Psoas muscle (tissue), 8 donors: ENCODE results near the gene PARP3. TPM values are rescaled to one million over a fixed set of nuclear protein-coding genes. Genes with fewer than 3 reads are reported as not detected.

Experiments
- ATAC-seq, 4 donors: fragments of 200-7000 bp; cut with Tn5 transposase; one replicate each; pipeline ENCODE4 v1.9.1; 2020; ENCODE audit warnings: moderate library complexity in 3 of 4, mild to moderate bottlenecking in 2 of 4
- DNase-seq, 2 donors: peaks; one replicate each; pipeline ENCODE4 v3.0.0-alpha.2; 2020
- H3K27ac ChIP-seq: fragments of 200-600 bp; one replicate; pipeline ENCODE4 v1.8.0; 2022
- H3K27me3 ChIP-seq, 3 donors: fragments of 200-600 bp in 1 of 3; one replicate each; pipeline versions ENCODE4 v1.6.1 to v1.8.0; 2013 to 2022; ENCODE audit warnings: low read length in 2 of 3, mild to moderate bottlenecking in 2 of 3, moderate library complexity in 1 of 3; ENCODE audit not compliant: insufficient read depth in 3 of 3
- H3K36me3 ChIP-seq, 2 donors: fragments of 200-600 bp in 1 of 2; one replicate each; pipeline versions ENCODE4 v1.6.1 to v1.8.0; 2013 to 2022; ENCODE audit warnings: low read depth in 1 of 2, mild to moderate bottlenecking in 1 of 2, moderate library complexity in 1 of 2; ENCODE audit not compliant: insufficient read depth in 1 of 2
- H3K4me1 ChIP-seq: fragments of 200-600 bp; one replicate; pipeline ENCODE4 v1.8.0; 2022
- H3K4me3 ChIP-seq: fragments of 200-600 bp; one replicate; pipeline ENCODE4 v1.8.0; 2022; ENCODE audit warnings: mild to moderate bottlenecking
- H3K9me3 ChIP-seq: fragments of 200-600 bp; one replicate; pipeline ENCODE4 v1.8.0; 2022
- CTCF ChIP-seq: fragments of 200-600 bp; IDR thresholded peaks from one replicate; pipeline ENCODE4 v1.8.0; 2022; ENCODE audit warnings: antibody characterized with exemption
- WGBS, 3 donors: extraction: QIAGEN DNeasy Blood & Tissue Kit; methylation state at CpG; one replicate each; pipeline versions ENCODE4 v1.1.6 to v1.1.7; 2013; 5-methylcytosine and 5-hydroxymethylcytosine counted together
- intact Hi-C, 2 donors: fragments of 100-400 bp; cut with DNase I; formaldehyde crosslinking; loops; one replicate each; pipeline versions ENCODE4 v1.11.0 to v1.14.2; 2022
- polyA plus RNA-seq, 3 donors: library from polyadenylated mRNA; stranded (reverse); fragments of 200-250 nt; gene quantifications; one replicate each; pipeline ENCODE4 v1.2.3, GENCODE V29; 2013
- total RNA-seq, 4 donors: library from RNA; stranded (reverse); fragmentation: NEBNext Ultra II Directional in 2 of 4; extraction: Animal tissue kit (Norgen Biotek cat#: 25700) in 2 of 4; gene quantifications; one replicate each; pipeline versions ENCODE4 v1.2.1 to v1.2.4, GENCODE V29; 2021 to 2023
- donor health status: healthy with polysubstance abuse.
- donor health status: DM: no; HTN: no; CAD: no; lungs with moderate emphysema.
- donor health status: Bipolar disorder and iron deficiency.
- donor health status: healthy.
- donor health status: DM: yes; HTN: yes; CAD: no.
- donor health status: DM: no; HTN: no; CAD: no.
- donor health status: DM: no; HTN: no; CAD: no.
- donor health status: DM: yes; HTN: yes; CAD: no.

Gene PARP3
- total and polyA plus RNA-seq, 7 donors, result 5.2 to 15.8 (median 11.3) TPM

DNA sequence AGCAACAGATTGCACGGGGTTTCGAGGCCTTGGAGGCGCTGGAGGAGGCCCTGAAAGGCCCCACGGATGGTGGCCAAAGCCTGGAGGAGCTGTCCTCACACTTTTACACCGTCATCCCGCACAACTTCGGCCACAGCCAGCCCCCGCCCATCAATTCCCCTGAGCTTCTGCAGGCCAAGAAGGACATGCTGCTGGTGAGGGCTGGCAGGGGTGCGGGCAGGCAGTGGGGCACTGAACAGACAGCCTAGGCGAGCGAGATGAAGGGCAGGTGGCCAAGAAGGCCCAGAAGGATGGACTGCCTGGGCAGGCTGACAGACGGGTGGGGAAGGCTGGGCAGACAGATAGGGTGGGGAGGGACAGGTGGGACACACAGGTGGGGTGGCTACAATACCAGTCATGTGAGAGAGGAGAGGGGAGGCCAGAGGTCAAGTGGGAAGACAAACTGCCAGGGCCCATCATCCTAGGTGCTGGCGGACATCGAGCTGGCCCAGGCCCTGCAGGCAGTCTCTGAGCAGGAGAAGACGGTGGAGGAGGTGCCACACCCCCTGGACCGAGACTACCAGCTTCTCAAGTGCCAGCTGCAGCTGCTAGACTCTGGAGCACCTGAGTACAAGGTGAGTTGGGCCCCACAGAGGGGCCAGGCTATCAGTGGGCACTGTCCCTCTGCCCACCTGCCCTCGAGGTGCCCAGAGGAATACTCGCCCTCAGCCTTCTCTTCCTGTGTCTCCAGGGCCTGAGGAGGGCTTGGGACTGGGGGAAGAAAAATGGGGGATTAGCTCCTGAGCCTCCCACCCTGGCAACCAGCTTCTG lies 3.1 kb downstream of the PARP3 start:
- WGBS, 3 donors, result 81 to 91% (median 89%) methylated on average over 18 of the region's 18 CpGs
- no peaks in the 10 kb centered on the region for H3K27me3 ChIP-seq
- H3K27ac ChIP-seq, result no peak overlapping the region
- DNase-seq (no peak), ATAC-seq (no peak)
- intact Hi-C loops, result no loop called here
- no peaks in the 10 kb centered on the region for H3K9me3 ChIP-seq
- H3K4me3 ChIP-seq, result no peak overlapping the region
- H3K4me1 ChIP-seq, result peaks cover 19% of the 10 kb centered on the region
- no peak for TF ChIP-seq CTCF
- peaks cover 0 to 52% of the 10 kb centered on the region in 2 donors for H3K36me3 ChIP-seq

GRCh38 chr3:51945926-51946705 lies 4.0 kb downstream of the PARP3 start:
- ATAC-seq (no peak), DNase-seq (no peak)
- intact Hi-C loops, result no loop called here
- H3K27ac ChIP-seq, result no peak overlapping the region
- no peaks in the 10 kb centered on the region for H3K9me3 ChIP-seq
- 89 to 92% (median 90%) methylated on average over 14 of the region's 14 CpGs for WGBS, 3 donors
- no peak for TF ChIP-seq CTCF
- H3K4me3 ChIP-seq, result no peak overlapping the region
- no peaks in the 10 kb centered on the region for H3K27me3 ChIP-seq
- peaks cover 0 to 53% of the 10 kb centered on the region in 2 donors for H3K36me3 ChIP-seq
- H3K4me1 ChIP-seq, result peaks cover 11% of the 10 kb centered on the region

DNA sequence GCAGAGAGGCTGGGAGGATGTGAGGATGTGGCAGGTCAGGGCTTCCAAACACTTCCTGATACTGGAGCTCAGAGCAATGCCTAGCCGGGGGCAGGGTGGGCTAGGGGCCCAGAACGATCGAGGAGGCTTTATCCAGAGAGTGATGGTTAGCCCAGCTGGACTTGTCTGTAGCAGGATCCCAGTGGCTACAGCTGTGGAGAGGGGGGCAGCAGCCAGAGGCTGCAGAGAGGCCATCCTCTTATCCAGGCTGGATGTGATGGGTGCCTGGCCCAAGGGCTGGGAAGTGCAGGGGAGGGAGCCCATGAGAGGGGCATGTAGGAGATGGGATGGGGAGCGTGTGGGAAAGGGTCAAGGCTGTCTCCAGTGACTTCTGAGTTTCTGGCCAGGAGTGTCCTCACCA lies 4.6 kb downstream of the PARP3 start:
- no peak overlapping the region for H3K4me3 ChIP-seq
- H3K27me3 ChIP-seq, result no peaks in the 10 kb centered on the region
- DNase-seq (no peak), ATAC-seq (no peak)
- 66 to 78% (median 72%) methylated on average over 3 to 4 of the region's 4 CpGs for WGBS, 3 donors
- no peak overlapping the region for H3K27ac ChIP-seq
- intact Hi-C loops, result no loop called here
- TF ChIP-seq CTCF, result no peak
- no peaks in the 10 kb centered on the region for H3K9me3 ChIP-seq
- H3K4me1 ChIP-seq, result peaks cover 9% of the 10 kb centered on the region
- peaks cover 0 to 56% of the 10 kb centered on the region in 2 donors for H3K36me3 ChIP-seq

DNA sequence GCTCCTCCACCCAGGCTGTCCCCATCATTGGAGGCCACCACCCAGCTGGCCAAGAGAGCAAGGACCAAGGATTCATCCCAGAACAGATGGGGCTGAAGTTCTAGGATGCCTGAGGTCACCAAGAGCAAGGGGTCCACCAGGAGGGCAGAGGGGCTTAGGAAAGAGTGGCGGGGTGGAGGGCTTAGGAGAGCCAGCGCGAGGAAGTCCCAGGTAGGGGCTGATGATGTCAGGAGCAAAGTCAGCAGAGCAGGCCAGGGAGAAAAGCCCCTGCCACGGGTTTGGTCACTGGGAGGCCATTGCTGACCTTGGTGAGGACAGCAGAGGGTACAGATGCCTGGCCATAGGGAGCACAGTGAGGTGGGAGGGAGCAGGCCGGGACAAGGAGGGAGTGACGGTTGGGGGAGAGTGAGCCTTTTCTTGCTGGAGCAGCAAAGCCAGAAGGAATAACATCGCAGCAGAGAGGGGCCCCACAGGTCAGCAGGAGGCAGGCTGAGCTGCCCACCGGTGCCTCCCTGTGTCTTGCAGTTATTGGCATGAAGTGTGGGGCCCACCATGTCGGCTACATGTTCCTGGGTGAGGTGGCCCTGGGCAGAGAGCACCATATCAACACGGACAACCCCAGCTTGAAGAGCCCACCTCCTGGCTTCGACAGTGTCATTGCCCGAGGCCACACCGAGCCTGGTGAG lies 5.2 kb downstream of the PARP3 start:
- H3K27ac ChIP-seq, result no peak overlapping the region
- WGBS, 3 donors, result 69 to 79% (median 74%) methylated on average over 10 to 13 of the region's 13 CpGs
- ATAC-seq (no peak), DNase-seq (no peak)
- H3K36me3 ChIP-seq, result peaks cover 0 to 56% of the 10 kb centered on the region in 2 donors
- H3K4me1 ChIP-seq, result peaks cover 9% of the 10 kb centered on the region
- H3K27me3 ChIP-seq, result no peaks in the 10 kb centered on the region
- TF ChIP-seq CTCF, result no peak
- H3K9me3 ChIP-seq, result no peaks in the 10 kb centered on the region
- no peak overlapping the region for H3K4me3 ChIP-seq
- intact Hi-C loops, result no loop called here
